Measurements from ENCODE around the gene C6orf141.

C6orf141 gene

GRCh38 chr6:49550492-49551077 lies at the start of gene C6orf141:
Gene C6orf141, plus strand, starts transcription at chr6:49550668. Its CDS starts 125 bp downstream, at chr6:49550793.
- peak; percentile 35 for DNase-seq

GRCh38 chr6:49504666-49505065 lies 45.8 kb upstream of the C6orf141 start:
- no peak for DNase-seq

- no peak for DNase-seq
These were observed 43.8 kb upstream of the C6orf141 start for GRCh38 chr6:49506569-49507111.

DNA sequence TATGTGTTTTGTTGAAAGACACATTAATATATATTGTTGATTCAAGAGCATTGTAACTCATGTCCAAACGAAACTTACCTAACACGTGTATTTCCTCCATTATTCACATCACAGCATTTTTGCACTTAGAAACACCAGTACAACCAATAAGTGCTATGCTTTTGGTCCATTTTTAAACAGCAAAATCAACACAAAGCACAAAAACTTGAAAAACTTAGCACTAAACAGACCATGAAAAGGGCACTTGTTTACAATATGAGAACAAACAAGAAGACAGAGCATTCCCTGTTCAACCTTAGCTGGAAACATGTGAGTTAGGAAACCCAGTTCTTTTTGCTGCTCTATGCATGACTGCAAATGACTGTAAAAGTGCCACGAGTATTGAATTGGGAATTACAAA lies 41.1 kb upstream of the C6orf141 start:
- DNase-seq, result no peak

- no peak for DNase-seq
These were observed 37.1 kb upstream of the C6orf141 start for GRCh38 chr6:49513153-49513989.

GRCh38 chr6:49514571-49515484 lies 35.6 kb upstream of the C6orf141 start:
- DNase-seq, result no peak

- no peak for DNase-seq
These were observed 34.9 kb upstream of the C6orf141 start for GRCh38 chr6:49515485-49516146.

DNA sequence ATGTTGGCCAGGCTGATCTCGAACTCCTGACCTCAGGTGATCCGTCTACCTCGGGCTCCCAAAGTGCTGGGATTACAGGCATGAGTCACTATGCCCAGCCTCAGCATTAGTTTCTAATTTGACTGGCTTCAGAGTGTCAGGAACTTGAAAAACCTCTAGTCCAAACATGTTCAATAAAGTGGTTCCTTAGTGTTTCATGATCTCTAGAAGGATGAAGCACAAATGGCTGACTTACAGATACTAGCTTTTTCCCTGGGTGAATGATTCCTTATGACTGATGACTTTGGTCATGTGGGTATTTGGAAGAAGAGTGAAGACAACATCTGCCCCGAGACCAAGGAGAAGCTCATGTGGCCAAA lies 34.3 kb upstream of the C6orf141 start:
- no peak for DNase-seq

DNA sequence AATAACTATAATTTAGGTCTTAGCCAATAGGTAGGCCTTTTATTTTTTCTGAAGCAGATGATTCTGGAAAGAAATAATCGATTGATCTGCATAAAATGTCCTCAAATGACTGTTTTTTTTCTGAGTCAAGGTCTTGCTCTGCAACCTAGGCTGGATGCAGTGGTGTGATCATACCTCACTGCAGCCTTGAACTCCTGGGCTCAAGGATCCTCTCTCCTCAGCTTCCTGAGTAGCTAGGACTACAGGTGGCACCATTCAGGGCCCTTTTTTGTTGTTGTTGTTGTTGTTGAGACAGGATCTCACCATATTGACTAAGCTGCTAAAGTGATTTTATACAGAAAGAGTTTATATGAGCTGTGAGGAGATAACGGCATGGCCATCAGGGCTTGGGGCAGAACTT lies 32.5 kb upstream of the C6orf141 start:
- no peak for DNase-seq

DNA sequence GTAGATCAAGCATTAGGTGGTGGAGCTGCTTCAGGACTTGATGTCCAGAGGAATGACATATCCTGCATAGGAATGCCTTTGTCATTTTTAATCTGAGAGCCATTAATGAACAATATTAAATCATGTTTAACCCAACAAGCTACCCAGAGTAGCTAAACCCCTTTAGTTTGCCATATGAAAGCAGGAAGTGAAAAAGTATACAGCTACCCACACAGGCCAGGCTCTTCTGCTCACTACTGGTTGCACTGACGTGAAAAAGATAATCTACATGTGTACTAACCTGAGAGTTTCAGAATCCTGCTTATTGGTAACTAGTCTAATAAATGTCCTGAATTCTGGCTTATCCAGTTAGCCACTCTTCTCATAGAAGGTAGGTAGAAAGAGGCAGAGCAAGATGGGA lies 30.8 kb upstream of the C6orf141 start:
- no peak for DNase-seq

- DNase-seq, result no peak
These were observed 27.5 kb upstream of the C6orf141 start for GRCh38 chr6:49522710-49523593.

GRCh38 chr6:49523901-49524300 lies 26.6 kb upstream of the C6orf141 start:
- no peak for DNase-seq

- no peak for DNase-seq
These were observed 25.9 kb upstream of the C6orf141 start for GRCh38 chr6:49524541-49524940.

DNA sequence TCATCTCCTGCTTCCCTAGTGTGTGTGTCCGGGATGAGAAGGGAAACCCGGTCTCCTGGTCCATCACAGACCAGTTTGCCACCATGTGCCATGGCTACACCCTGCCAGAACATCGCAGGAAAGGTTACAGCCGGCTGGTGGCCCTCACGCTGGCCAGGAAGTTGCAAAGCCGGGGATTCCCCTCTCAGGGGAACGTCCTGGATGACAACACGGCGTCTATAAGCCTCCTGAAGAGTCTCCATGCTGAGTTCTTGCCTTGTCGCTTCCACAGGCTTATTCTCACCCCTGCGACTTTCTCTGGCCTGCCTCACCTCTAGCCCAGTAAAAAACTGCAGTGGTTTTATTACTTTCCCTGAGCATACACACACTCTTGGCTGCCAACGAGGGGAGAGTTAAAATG lies 23.9 kb upstream of the C6orf141 start:
- DNase-seq, result no peak

DNA sequence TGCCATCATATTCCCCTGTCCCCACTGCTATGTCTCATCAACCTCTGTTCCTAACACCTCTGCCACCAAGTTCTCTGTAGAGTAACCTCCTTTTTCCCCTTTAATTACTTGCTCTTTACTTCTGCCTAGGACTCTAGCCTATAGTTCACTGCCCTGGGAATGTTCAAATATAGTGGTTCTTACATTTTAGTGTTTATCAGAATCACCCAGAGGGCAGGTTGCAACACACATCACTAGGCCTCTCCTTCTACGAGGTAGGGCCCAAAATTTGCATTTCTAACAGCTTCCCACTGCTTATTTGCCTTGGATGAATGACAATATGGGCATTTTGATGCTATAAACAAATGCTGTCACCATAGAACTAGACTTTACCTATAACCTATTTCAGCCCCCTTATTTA lies 23.1 kb upstream of the C6orf141 start:
- no peak for DNase-seq

DNA sequence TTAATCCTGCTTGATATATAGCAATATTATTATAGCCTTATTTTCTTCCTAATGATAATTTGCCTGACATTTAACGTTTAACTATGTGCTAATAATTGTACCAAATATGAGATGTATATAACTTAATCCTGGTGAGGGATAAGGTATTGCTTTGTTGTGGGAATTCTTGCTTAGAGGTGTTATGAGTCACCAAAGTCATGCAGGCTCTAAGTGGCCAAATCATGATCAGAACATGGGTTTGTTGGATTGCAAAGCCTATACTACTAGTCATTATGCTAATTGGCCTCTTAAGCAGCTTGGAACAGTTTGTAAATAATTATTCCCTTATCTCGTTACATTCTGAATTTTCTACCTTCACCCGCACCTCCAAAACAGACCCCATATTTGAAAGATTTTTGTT lies 21.9 kb upstream of the C6orf141 start:
- no peak for DNase-seq

DNA sequence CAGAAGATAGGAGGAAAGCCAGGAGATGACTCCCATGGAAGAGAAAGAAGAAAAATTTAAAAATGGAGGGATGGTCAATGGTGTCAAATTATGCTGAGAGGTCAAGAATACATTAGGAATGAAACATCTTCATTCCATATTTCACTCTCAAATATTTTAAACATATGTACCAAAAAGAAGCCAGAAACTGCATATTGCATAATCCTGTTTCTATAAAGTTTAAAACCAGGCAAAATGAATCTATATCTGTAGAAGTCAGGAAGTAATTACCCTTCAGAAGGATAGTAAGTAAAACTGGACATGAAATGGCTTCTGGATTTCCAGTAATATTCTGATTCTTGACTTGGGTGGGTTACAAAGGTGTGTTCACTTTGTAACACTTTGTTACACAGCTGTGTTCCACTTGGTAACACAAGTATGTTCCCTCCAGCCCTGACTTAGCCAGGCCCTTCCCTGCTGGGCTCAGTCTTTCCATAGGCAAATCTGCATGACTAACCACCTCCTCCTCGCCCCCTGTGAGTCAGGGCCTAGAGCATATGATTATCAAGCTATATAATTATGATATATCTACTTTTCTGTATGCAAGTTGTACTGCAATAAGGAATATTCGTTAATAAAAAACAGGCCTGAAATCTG lies 20.2 kb upstream of the C6orf141 start:
- no peak for DNase-seq

- no peak for DNase-seq
These were observed 18.5 kb upstream of the C6orf141 start for GRCh38 chr6:49531774-49532569.

- DNase-seq, result no peak
These were observed 14.7 kb upstream of the C6orf141 start for GRCh38 chr6:49535795-49536194.

DNA sequence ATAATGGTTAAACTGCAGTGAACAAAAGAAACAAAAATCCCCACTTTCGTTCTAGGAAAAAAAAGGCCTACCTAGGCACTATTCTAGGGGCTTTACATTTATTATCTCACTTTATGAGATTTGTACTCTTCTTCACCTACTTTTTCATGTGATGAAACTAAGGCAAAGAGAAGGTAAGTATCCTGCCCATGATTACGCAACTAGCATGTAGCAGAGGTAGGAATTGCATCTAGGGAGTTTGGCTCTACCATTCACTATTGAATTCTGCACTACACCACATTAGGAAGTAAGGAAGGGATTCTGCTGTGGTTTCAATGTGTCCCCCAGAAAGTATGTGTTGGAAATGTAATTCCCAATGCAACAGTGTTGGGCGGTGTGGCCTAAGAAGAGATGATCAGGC lies 11.4 kb upstream of the C6orf141 start:
- DNase-seq, result no peak
